Ovary (tissue), 3 donors: Measurements from ENCODE around the gene GOLGA8F.
"Not testable (repeated sequence)": the region's sequence is repeated elsewhere in the genome, so short reads cannot be mapped to it uniquely, and the experiment has no call there.

ENCODE experiments used
- CTCF ChIP-seq, 3 donors: fragments of 450-650 bp in 2 of 3; fragments of 200-600 bp in 1 of 3; IDR thresholded peaks; one replicate each; pipeline versions ENCODE4 v1.5.1 to v1.8.0; 2016 to 2022; ENCODE audit warnings: antibody characterized with exemption in 3 of 3, mild to moderate bottlenecking in 1 of 3
- POLR2A ChIP-seq: fragments of 450-650 bp; IDR thresholded peaks from one replicate; pipeline ENCODE4 v1.6.1; 2017; ENCODE audit warnings: antibody characterized with exemption, mild to moderate bottlenecking, moderate library complexity
- donor health status: DM: no; HTN: no; CAD: no.

GRCh38 chr15:28402774-28403435 is 24.4 kb downstream of the GOLGA8F start:
- not testable (repeated sequence) for TF ChIP-seq CTCF (IDR thresholded peaks at IDR 0.05); POLR2A
